ENCODE results near the gene TBC1D22A. TPM values are rescaled to one million over a fixed set of nuclear protein-coding genes. Genes with fewer than 3 reads are reported as not detected.

TBC1D22A gene
- total and polyA plus RNA-seq, 4 donors: 4.1 to 12.4 (median 8.4) TPM

DNA sequence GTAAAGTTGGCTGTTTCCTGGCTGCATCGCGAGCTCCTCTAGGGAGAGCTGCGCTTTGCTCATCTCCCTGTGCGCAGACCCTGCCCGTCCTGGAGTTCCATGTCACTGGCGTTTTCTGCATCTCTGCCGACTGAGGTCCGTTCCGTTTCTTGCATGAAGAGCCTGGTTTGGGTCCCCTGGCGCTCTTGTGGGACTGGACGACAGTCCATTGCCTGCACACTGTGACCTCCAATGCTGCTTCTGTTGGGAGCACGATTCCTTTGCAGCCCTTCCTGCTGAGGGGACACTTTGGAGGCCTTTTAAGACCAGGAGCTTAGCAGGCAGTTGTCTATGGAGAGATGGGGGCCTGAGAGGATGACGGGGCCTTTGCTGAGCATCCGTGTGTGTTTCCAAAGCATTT lies 90.3 kb downstream of the TBC1D22A start:
- TF ChIP-seq JUND (IDR thresholded peaks at IDR 0.05) (no peak), RAD21 (IDR thresholded peaks at IDR 0.05) (no peak), RXRA (IDR thresholded peaks at IDR 0.05) (no peak), EGR1 (IDR thresholded peaks at IDR 0.05; ENCODE audit: low read depth in 2 of 2) (no peak), HNF4A (conservative IDR thresholded peaks at IDR 0.05) (no peak)
- TF ChIP-seq, protein P1, sequence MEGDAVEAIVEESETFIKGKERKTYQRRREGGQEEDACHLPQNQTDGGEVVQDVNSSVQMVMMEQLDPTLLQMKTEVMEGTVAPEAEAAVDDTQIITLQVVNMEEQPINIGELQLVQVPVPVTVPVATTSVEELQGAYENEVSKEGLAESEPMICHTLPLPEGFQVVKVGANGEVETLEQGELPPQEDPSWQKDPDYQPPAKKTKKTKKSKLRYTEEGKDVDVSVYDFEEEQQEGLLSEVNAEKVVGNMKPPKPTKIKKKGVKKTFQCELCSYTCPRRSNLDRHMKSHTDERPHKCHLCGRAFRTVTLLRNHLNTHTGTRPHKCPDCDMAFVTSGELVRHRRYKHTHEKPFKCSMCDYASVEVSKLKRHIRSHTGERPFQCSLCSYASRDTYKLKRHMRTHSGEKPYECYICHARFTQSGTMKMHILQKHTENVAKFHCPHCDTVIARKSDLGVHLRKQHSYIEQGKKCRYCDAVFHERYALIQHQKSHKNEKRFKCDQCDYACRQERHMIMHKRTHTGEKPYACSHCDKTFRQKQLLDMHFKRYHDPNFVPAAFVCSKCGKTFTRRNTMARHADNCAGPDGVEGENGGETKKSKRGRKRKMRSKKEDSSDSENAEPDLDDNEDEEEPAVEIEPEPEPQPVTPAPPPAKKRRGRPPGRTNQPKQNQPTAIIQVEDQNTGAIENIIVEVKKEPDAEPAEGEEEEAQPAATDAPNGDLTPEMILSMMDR (IDR thresholded peaks at IDR 0.05; ENCODE audit: low read depth, low read length, missing input control): no peak
- TF ChIP-seq, protein P2, sequence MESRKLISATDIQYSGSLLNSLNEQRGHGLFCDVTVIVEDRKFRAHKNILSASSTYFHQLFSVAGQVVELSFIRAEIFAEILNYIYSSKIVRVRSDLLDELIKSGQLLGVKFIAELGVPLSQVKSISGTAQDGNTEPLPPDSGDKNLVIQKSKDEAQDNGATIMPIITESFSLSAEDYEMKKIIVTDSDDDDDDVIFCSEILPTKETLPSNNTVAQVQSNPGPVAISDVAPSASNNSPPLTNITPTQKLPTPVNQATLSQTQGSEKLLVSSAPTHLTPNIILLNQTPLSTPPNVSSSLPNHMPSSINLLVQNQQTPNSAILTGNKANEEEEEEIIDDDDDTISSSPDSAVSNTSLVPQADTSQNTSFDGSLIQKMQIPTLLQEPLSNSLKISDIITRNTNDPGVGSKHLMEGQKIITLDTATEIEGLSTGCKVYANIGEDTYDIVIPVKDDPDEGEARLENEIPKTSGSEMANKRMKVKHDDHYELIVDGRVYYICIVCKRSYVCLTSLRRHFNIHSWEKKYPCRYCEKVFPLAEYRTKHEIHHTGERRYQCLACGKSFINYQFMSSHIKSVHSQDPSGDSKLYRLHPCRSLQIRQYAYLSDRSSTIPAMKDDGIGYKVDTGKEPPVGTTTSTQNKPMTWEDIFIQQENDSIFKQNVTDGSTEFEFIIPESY (IDR thresholded peaks at IDR 0.05): no peak
- Histone ChIP-seq H3K9ac (ENCODE audit: low read depth in 1 of 2, low read length in 2 of 2) (no peak overlapping the region), H3K27me3 (ENCODE audit: control insufficient read depth in 4 of 4, insufficient read depth in 4 of 4, low read length in 3 of 4) (no peaks in the 10 kb centered on the region), H3K36me3 (ENCODE audit: control insufficient read depth in 4 of 4, insufficient read depth in 3 of 4, low read depth in 1 of 4, low read length in 3 of 4) (peaks cover 0 to 2% (median under 1%) of the 10 kb centered on the region in 4 donors), H3K4me1 (ENCODE audit: control insufficient read depth in 4 of 4, insufficient read depth in 4 of 4, low read length in 3 of 4) (no peaks in the 10 kb centered on the region), H3K9me3 (ENCODE audit: control insufficient read depth in 4 of 4, low read length in 3 of 4) (no peaks in the 10 kb centered on the region), H3K4me3 (ENCODE audit: low read depth in 1 of 3, low read length in 3 of 3) (no peak overlapping the region), H3K27ac (ENCODE audit: low read depth in 1 of 2, low read length in 2 of 2) (no peak overlapping the region)
- WGBS: 98% methylated on average over 14 of the region's 14 CpGs
- peak; percentile 29 for DNase-seq (ENCODE audit: low spot score)

DNA sequence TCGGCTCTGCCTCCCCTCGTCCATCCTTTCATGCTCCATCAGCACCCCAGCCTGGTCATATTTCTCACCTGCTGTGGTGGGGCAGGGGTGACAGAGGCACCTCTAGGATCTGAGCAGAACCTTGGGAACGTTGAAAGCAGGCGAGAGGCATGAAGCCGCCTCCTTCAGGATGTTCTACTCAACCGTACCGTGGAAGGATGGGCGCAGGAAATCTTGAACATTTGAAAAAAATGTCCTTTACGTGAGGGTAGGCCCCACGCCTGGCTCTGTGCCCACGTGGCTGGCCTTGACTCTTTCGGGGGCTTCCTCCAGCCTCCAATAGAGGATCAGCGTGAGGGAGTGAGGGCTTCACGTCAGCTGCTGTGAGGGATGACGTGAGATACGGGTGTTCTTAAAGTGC lies 90.7 kb downstream of the TBC1D22A start:
- TF ChIP-seq, protein P3, sequence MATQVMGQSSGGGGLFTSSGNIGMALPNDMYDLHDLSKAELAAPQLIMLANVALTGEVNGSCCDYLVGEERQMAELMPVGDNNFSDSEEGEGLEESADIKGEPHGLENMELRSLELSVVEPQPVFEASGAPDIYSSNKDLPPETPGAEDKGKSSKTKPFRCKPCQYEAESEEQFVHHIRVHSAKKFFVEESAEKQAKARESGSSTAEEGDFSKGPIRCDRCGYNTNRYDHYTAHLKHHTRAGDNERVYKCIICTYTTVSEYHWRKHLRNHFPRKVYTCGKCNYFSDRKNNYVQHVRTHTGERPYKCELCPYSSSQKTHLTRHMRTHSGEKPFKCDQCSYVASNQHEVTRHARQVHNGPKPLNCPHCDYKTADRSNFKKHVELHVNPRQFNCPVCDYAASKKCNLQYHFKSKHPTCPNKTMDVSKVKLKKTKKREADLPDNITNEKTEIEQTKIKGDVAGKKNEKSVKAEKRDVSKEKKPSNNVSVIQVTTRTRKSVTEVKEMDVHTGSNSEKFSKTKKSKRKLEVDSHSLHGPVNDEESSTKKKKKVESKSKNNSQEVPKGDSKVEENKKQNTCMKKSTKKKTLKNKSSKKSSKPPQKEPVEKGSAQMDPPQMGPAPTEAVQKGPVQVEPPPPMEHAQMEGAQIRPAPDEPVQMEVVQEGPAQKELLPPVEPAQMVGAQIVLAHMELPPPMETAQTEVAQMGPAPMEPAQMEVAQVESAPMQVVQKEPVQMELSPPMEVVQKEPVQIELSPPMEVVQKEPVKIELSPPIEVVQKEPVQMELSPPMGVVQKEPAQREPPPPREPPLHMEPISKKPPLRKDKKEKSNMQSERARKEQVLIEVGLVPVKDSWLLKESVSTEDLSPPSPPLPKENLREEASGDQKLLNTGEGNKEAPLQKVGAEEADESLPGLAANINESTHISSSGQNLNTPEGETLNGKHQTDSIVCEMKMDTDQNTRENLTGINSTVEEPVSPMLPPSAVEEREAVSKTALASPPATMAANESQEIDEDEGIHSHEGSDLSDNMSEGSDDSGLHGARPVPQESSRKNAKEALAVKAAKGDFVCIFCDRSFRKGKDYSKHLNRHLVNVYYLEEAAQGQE (IDR thresholded peaks at IDR 0.05): no peak
- TF ChIP-seq NR2F2 (IDR thresholded peaks at IDR 0.05): no peak
- no peak for TF ChIP-seq EGR1 (IDR thresholded peaks at IDR 0.05; ENCODE audit: low read depth in 2 of 2)
- TF ChIP-seq YY1 (IDR thresholded peaks at IDR 0.05): no peak
- TF ChIP-seq FOXA2 (IDR thresholded peaks at IDR 0.05): no peak
- no peak for TF ChIP-seq FOXA1 (IDR thresholded peaks at IDR 0.05)
- TF ChIP-seq, protein P1 (IDR thresholded peaks at IDR 0.05; ENCODE audit: low read depth, low read length, missing input control): no peak
- no peak for TF ChIP-seq RAD21 (IDR thresholded peaks at IDR 0.05)
- TF ChIP-seq, protein P4, sequence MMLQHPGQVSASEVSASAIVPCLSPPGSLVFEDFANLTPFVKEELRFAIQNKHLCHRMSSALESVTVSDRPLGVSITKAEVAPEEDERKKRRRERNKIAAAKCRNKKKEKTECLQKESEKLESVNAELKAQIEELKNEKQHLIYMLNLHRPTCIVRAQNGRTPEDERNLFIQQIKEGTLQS (IDR thresholded peaks at IDR 0.05): no peak
- no peak for TF ChIP-seq HNF4A (conservative IDR thresholded peaks at IDR 0.05)
- Histone ChIP-seq H3K9ac (ENCODE audit: low read depth in 1 of 2, low read length in 2 of 2) (no peak overlapping the region), H3K4me3 (ENCODE audit: low read depth in 1 of 3, low read length in 3 of 3) (no peak overlapping the region), H3K27me3 (ENCODE audit: control insufficient read depth in 4 of 4, insufficient read depth in 4 of 4, low read length in 3 of 4) (no peaks in the 10 kb centered on the region), H3K4me1 (ENCODE audit: control insufficient read depth in 4 of 4, insufficient read depth in 4 of 4, low read length in 3 of 4) (no peaks in the 10 kb centered on the region), H3K27ac (ENCODE audit: low read depth in 1 of 2, low read length in 2 of 2) (peak overlapping the region in 1 of 2 donors; percentile 73), H3K36me3 (ENCODE audit: control insufficient read depth in 4 of 4, insufficient read depth in 3 of 4, low read depth in 1 of 4, low read length in 3 of 4) (peaks cover 0 to 2% (median under 1%) of the 10 kb centered on the region in 4 donors), H3K9me3 (ENCODE audit: control insufficient read depth in 4 of 4, low read length in 3 of 4) (no peaks in the 10 kb centered on the region)
- peak; percentile 16 for DNase-seq (ENCODE audit: low spot score)
- 92% methylated on average over 16 of the region's 16 CpGs for WGBS
